A673 (cell line): ENCODE data around the gene AGBL3.

Source experiments
- EZH2 ChIP-seq: fragments of 200-600 bp; sonication (generic); IDR thresholded peaks from 2 replicates; pipeline ENCODE4 v1.6.1; 2017; ENCODE audit warnings: borderline replicate concordance, low read depth, mild to moderate bottlenecking, mixed read lengths, antibody characterized with exemption, low read length; ENCODE audit not compliant: poor library complexity, severe bottlenecking
- TF ChIP-seq, protein P1 (sequence below): fragments of 300-800, 200-600 bp; sonication (generic); conservative IDR thresholded peaks from 2 replicates; pipeline ENCODE4 v1.5.1; 2017; ENCODE audit warnings: low read depth, mild to moderate bottlenecking, antibody characterized with exemption, low read length, moderate library complexity, mixed read lengths

- TF ChIP-seq EZH2: no peak
- TF ChIP-seq, protein P1, sequence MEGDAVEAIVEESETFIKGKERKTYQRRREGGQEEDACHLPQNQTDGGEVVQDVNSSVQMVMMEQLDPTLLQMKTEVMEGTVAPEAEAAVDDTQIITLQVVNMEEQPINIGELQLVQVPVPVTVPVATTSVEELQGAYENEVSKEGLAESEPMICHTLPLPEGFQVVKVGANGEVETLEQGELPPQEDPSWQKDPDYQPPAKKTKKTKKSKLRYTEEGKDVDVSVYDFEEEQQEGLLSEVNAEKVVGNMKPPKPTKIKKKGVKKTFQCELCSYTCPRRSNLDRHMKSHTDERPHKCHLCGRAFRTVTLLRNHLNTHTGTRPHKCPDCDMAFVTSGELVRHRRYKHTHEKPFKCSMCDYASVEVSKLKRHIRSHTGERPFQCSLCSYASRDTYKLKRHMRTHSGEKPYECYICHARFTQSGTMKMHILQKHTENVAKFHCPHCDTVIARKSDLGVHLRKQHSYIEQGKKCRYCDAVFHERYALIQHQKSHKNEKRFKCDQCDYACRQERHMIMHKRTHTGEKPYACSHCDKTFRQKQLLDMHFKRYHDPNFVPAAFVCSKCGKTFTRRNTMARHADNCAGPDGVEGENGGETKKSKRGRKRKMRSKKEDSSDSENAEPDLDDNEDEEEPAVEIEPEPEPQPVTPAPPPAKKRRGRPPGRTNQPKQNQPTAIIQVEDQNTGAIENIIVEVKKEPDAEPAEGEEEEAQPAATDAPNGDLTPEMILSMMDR: no peak
Measured at GRCh38 chr7:134985894-134986362, 380 bp upstream of the AGBL3 start.
